ENCODE data around the gene ZFP3.

Gene ZFP3

DNA sequence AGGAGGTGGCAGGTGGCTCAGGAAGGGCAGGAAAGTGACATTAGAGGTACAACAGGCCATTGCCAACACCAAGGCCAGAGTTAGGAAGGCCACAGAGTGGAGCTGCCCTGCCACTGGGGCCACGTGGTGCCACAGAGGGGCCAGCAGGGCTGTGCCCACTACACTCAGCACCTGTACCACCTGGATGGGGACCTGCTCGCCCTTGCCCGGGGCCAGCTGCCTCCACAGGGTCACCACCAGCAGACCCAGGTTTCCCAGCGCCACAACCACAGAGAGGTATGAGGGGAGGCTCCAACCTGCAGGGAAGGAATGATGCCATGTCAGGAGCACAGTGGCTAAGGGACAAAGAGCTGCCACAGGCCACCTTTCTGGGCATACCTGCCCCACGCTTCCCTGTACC, 44.2 kb upstream of the ZFP3 start:
- TF ChIP-seq, protein P1, sequence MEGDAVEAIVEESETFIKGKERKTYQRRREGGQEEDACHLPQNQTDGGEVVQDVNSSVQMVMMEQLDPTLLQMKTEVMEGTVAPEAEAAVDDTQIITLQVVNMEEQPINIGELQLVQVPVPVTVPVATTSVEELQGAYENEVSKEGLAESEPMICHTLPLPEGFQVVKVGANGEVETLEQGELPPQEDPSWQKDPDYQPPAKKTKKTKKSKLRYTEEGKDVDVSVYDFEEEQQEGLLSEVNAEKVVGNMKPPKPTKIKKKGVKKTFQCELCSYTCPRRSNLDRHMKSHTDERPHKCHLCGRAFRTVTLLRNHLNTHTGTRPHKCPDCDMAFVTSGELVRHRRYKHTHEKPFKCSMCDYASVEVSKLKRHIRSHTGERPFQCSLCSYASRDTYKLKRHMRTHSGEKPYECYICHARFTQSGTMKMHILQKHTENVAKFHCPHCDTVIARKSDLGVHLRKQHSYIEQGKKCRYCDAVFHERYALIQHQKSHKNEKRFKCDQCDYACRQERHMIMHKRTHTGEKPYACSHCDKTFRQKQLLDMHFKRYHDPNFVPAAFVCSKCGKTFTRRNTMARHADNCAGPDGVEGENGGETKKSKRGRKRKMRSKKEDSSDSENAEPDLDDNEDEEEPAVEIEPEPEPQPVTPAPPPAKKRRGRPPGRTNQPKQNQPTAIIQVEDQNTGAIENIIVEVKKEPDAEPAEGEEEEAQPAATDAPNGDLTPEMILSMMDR (IDR thresholded peaks at IDR 0.05), result no peak
- no peaks in the 10 kb centered on the region for H3K36me3 ChIP-seq
- no peak overlapping the region for H3K27ac ChIP-seq
- H3K9me3 ChIP-seq, result no peaks in the 10 kb centered on the region
- H3K4me3 ChIP-seq (ENCODE audit: low read depth in 1 of 2, low read length in 1 of 2), result no peak overlapping the region
- peaks cover 41% of the 10 kb centered on the region for H3K27me3 ChIP-seq
- peaks cover 27 to 30% of the 10 kb centered on the region in 2 experiments for H3K4me1 ChIP-seq (ENCODE audit: control insufficient read depth in 1 of 2, insufficient read depth in 1 of 2, low read depth in 1 of 2, low read length in 1 of 2)

DNA sequence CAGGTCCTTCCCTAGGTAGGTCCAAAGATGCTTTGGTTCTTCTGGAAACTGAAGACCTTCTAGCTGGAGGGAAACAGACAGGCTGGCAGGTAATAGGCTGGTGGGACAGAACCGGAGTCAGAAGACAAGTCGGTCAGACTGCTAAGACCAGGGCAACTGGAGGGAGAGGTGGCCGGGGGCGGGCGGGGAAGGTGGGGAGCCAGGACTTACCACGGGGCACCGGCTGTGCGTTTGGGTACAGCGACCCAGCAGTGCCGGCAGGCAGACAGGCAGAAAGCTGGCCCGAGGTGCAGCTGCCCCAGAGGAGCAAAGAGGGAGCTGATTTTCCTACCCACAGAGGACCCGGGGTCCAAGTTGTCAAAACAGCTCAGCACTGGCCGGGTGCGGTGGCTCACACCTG, 43.6 kb upstream of the ZFP3 start:
- TF ChIP-seq, protein P1 (IDR thresholded peaks at IDR 0.05), result no peak

DNA sequence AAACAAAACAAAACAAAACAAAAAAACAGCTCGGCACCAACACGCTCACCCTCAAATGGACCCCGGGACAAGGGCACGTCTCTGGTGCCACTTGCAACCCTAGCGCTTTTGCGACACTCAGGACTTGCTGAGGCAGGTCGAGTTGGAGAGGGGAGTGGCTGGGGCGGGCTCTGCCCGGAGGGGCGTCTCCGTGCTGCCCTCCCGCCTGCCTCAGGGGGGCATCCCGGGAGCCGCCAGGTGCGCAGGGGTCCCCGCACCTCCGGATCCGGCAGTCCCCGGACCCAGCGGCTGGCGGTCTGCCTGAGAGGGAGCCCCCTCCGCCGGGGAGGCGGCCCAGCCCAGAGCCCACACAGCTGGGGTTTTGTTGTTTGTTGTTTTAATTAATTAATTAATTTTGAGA, 43.0 kb upstream of the ZFP3 start, which contains the start of gene SLC52A1:
Gene SLC52A1 (minus strand): TSS at position 112 of the 400 bp plus-strand sequence. CDS start 820 bp downstream, outside the sequence.
- Histone ChIP-seq H3K9me3 (no peaks in the 10 kb centered on the region), H3K4me3 (ENCODE audit: low read depth in 1 of 2, low read length in 1 of 2) (no peak within 1 kb of the TSS), H3K4me1 (ENCODE audit: control insufficient read depth in 1 of 2, insufficient read depth in 1 of 2, low read depth in 1 of 2, low read length in 1 of 2) (peaks cover 14 to 17% of the 10 kb centered on the region in 2 experiments), H3K27ac (no peak within 1 kb of the TSS), H3K36me3 (no peaks in the 10 kb centered on the region), H3K27me3 (peaks cover 49% of the 10 kb centered on the region)
- TF ChIP-seq, protein P1 (IDR thresholded peaks at IDR 0.05), result no peak

More for the DNA sequence above, 43.6 kb upstream of the ZFP3 start:
- Histone ChIP-seq H3K27me3 (peaks cover 43% of the 10 kb centered on the region), H3K4me3 (ENCODE audit: low read depth in 1 of 2, low read length in 1 of 2) (no peak overlapping the region), H3K4me1 (ENCODE audit: control insufficient read depth in 1 of 2, insufficient read depth in 1 of 2, low read depth in 1 of 2, low read length in 1 of 2) (peaks cover 21 to 24% of the 10 kb centered on the region in 2 experiments), H3K27ac (no peak overlapping the region), H3K36me3 (no peaks in the 10 kb centered on the region), H3K9me3 (no peaks in the 10 kb centered on the region)

DNA sequence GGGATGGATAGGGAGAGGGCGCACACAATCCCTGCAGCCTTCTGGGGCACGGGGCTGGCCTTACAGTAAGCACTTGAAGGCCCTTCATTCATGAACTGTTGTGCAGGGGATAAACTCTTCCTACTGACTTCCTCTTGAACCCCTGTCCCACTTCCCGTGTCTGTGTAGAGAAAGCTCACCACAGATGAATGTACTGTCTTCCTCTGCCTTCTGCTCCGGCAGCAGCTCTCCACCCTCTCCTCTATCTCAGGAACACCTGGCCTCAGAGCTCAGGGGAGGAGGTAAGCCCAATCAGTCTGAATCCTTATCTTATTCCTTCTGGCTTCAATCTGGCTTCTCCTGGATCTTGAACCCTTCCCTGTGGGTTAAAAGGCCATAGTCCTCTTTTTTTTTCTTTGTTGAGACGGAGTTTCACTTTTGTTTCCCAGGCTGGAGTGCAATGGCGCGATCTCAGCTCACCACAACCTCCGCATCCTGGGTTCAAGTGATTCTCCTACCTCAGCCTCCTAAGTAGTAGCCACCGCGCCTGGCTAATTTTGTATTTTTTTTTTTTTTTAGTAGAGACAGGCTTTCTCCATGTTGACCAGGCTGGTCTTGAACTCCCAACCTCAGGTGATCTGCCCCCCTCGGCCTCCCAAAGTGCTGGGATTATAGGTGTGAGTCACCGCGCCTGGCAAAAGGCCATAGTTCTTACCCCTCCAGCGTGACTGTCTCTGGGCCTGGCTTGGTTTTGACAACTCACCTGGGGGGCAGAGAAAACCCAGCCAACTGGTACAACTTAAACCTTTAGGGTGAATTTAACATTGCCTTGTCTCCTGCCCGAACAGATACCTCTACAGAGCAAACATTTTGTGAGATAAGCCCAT, 35.9 kb upstream of the ZFP3 start:
- TF ChIP-seq, protein P1 (IDR thresholded peaks at IDR 0.05), result no peak
- Histone ChIP-seq H3K36me3 (no peaks in the 10 kb centered on the region), H3K4me1 (ENCODE audit: control insufficient read depth in 1 of 2, insufficient read depth in 1 of 2, low read depth in 1 of 2, low read length in 1 of 2) (no peaks in the 10 kb centered on the region), H3K27me3 (peaks cover 12% of the 10 kb centered on the region), H3K4me3 (ENCODE audit: low read depth in 1 of 2, low read length in 1 of 2) (no peak overlapping the region), H3K9me3 (no peaks in the 10 kb centered on the region), H3K27ac (no peak overlapping the region)

DNA sequence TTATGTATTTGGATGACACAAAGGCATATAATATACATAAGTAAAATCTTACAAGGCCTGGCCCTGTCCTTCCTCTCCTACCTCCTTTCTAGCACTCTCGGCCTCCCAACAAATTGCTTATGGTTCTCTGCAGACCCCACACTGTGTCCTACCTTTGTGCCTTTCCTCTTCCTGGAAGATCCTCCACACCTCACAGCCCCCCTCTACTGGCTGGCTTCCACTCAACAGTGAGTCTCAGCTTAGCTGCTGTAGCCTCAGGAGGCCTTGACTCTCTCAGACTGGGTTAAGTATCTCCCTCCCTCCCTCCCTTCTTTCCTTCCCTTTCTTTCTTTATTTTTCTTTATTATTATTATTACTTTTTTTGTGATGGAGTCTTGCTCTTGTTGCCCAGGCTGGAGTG, 34.7 kb upstream of the ZFP3 start:
- TF ChIP-seq, protein P1 (IDR thresholded peaks at IDR 0.05), result no peak
- Histone ChIP-seq H3K27ac (no peak overlapping the region), H3K4me3 (ENCODE audit: low read depth in 1 of 2, low read length in 1 of 2) (no peak overlapping the region), H3K4me1 (ENCODE audit: control insufficient read depth in 1 of 2, insufficient read depth in 1 of 2, low read depth in 1 of 2, low read length in 1 of 2) (no peaks in the 10 kb centered on the region), H3K9me3 (no peaks in the 10 kb centered on the region), H3K36me3 (no peaks in the 10 kb centered on the region), H3K27me3 (peaks cover 10% of the 10 kb centered on the region)
